Loucy (cell line): ENCODE results near the gene CYBB.

Experiments used
- H2AFZ ChIP-seq: fragments of 200-600 bp; sonication (generic); 2 replicates; pipeline ENCODE4 v1.6.0; 2016; ENCODE audit warnings: antibody characterized with exemption, mild to moderate bottlenecking, low read length, moderate library complexity
- H3F3A ChIP-seq: fragments of 200-600 bp; 2 replicates; pipeline ENCODE4 v1.6.0; 2016; ENCODE audit warnings: antibody characterized with exemption, low read depth, mild to moderate bottlenecking
- H3K27me3 ChIP-seq: fragments of 200-600 bp; sonication (generic); 2 replicates; pipeline ENCODE4 v1.6.1; 2014; ENCODE audit warnings: low read length, mild to moderate bottlenecking; ENCODE audit not compliant: insufficient read depth, poor library complexity, severe bottlenecking
- H3K36me3 ChIP-seq: fragments of 200-600 bp; sonication (generic); 2 replicates; pipeline ENCODE4 v1.6.1; 2016; ENCODE audit warnings: low read length; ENCODE audit not compliant: insufficient read depth
- H3K4me1 ChIP-seq: fragments of 200-600 bp; sonication (generic); 2 replicates; pipeline ENCODE4 v1.5.1; 2014; ENCODE audit warnings: low read length, mild to moderate bottlenecking; ENCODE audit not compliant: insufficient read depth, poor library complexity, severe bottlenecking
- H3K4me2 ChIP-seq: fragments of 200-600 bp; sonication (generic); 2 replicates; pipeline ENCODE4 v1.6.0; 2014; ENCODE audit warnings: antibody characterized with exemption, low read length, low read depth, mild to moderate bottlenecking; ENCODE audit not compliant: poor library complexity, severe bottlenecking
- H3K4me3 ChIP-seq: fragments of 200-600 bp; sonication (generic); 2 replicates; pipeline ENCODE4 v1.5.1; 2014; ENCODE audit warnings: low read length, mild to moderate bottlenecking, mixed read lengths; ENCODE audit not compliant: poor library complexity, severe bottlenecking
- H3K79me2 ChIP-seq: fragments of 200-600 bp; sonication (generic); 2 replicates; pipeline ENCODE4 v1.6.1; 2014; ENCODE audit warnings: low read length; ENCODE audit not compliant: insufficient read depth
- H3K9ac ChIP-seq: fragments of 200-600 bp; sonication (generic); 2 replicates; pipeline ENCODE4 v1.6.0; 2014; ENCODE audit warnings: mild to moderate bottlenecking, low read depth, low read length, moderate library complexity; ENCODE audit not compliant: poor library complexity, severe bottlenecking
- H3K9me2 ChIP-seq: fragments of 200-600 bp; sonication (generic); replicated peaks from 2 replicates; pipeline ENCODE4 v1.6.1; 2016; ENCODE audit warnings: low read depth, low read length, mixed read lengths
- H3K9me3 ChIP-seq: fragments of 200-600 bp; sonication (generic); 2 replicates; pipeline ENCODE4 v1.6.1; 2014; ENCODE audit warnings: mild to moderate bottlenecking, antibody characterized with exemption, low read length, low read depth; ENCODE audit not compliant: insufficient read depth
- H4K20me1 ChIP-seq: fragments of 200-600 bp; sonication (generic); 2 replicates; pipeline ENCODE4 v1.6.0; 2014; ENCODE audit warnings: antibody characterized with exemption, low read length, mild to moderate bottlenecking; ENCODE audit not compliant: insufficient read depth, poor library complexity, severe bottlenecking
- CTCF ChIP-seq: fragments of 200-600 bp; sonication (generic); conservative IDR thresholded peaks from 2 replicates; pipeline ENCODE4 v1.5.1; 2014; ENCODE audit warnings: mild to moderate bottlenecking, antibody characterized with exemption, low read length
- EZH2phosphoT487 ChIP-seq: fragments of 200-600 bp; IDR thresholded peaks from 2 replicates; pipeline ENCODE4 v1.6.1; 2018; ENCODE audit warnings: antibody characterized with exemption, mild to moderate bottlenecking, moderate library complexity, borderline replicate concordance

CYBB gene

GRCh38 chrX:37818031-37818430 lies 38.2 kb downstream of the CYBB start:
- Histone ChIP-seq H3K4me2 (no peak overlapping the region), H3K36me3 (no peaks in the 10 kb centered on the region), H3K9me2 (no peaks in the 10 kb centered on the region), H4K20me1 (no peaks in the 10 kb centered on the region), H3K79me2 (no peaks in the 10 kb centered on the region), H3K9me3 (no peaks in the 10 kb centered on the region), H3K4me1 (no peaks in the 10 kb centered on the region), H3F3A (no peaks in the 10 kb centered on the region), H3K4me3 (no peak overlapping the region), H3K27me3 (no peaks in the 10 kb centered on the region), H3K9ac (no peak overlapping the region), H2AFZ (no peak overlapping the region)
- TF ChIP-seq EZH2phosphoT487 (no peak), CTCF (no peak)

GRCh38 chrX:37820646-37821045 lies 40.8 kb downstream of the CYBB start:
- Histone ChIP-seq H3K36me3 (no peaks in the 10 kb centered on the region), H3K9me3 (no peaks in the 10 kb centered on the region), H3K4me3 (no peak overlapping the region), H3F3A (no peaks in the 10 kb centered on the region), H2AFZ (no peak overlapping the region), H3K79me2 (no peaks in the 10 kb centered on the region), H3K4me2 (no peak overlapping the region), H3K27me3 (no peaks in the 10 kb centered on the region), H4K20me1 (no peaks in the 10 kb centered on the region), H3K9me2 (no peaks in the 10 kb centered on the region), H3K4me1 (peaks cover 9% of the 10 kb centered on the region), H3K9ac (no peak overlapping the region)
- no peak for TF ChIP-seq CTCF

- no peak overlapping the region for H3K4me2 ChIP-seq
- no peaks in the 10 kb centered on the region for H3K27me3 ChIP-seq
- no peaks in the 10 kb centered on the region for H3F3A ChIP-seq
- no peaks in the 10 kb centered on the region for H3K9me2 ChIP-seq
- H3K9me3 ChIP-seq, result no peaks in the 10 kb centered on the region
- H3K36me3 ChIP-seq, result no peaks in the 10 kb centered on the region
- H3K4me3 ChIP-seq, result no peak overlapping the region
- no peaks in the 10 kb centered on the region for H3K79me2 ChIP-seq
- H3K9ac ChIP-seq, result peak overlapping the region; percentile 44
- no peak overlapping the region; the same call in 1 of the 2 replicates for H2AFZ ChIP-seq
- peaks cover 13% of the 10 kb centered on the region for H3K4me1 ChIP-seq
- no peaks in the 10 kb centered on the region for H4K20me1 ChIP-seq
- TF ChIP-seq CTCF (0 out of 2 replicates have a peak, but pooled peaks have one; percentile 16), EZH2phosphoT487 (no peak)
These were observed 44.8 kb downstream of the CYBB start for GRCh38 chrX:37824491-37825214.
